HepG2 (cell line): ENCODE measurements around the gene SWSAP1. TPM values are rescaled to one million over a fixed set of nuclear protein-coding genes. Genes with fewer than 3 reads are reported as not detected.

Experiments used
- ATAD3A ChIP-seq: sonication (generic); formaldehyde crosslinking; IDR thresholded peaks from 2 replicates; pipeline ENCODE4 v1.4.0; 2020; ENCODE audit warnings: missing genetic modification reagents
- BRD4 ChIP-seq: sonication (generic); formaldehyde crosslinking; IDR thresholded peaks from 2 replicates; pipeline ENCODE4 v1.4.0; 2020; ENCODE audit warnings: missing genetic modification reagents
- GLI4 ChIP-seq: sonication (generic); formaldehyde crosslinking; IDR thresholded peaks from 2 replicates; pipeline ENCODE4 v1.5.1; 2020; ENCODE audit warnings: missing genetic modification reagents, mild to moderate bottlenecking, moderate library complexity, borderline replicate concordance
- ISL2 ChIP-seq: sonication (generic); formaldehyde crosslinking; IDR thresholded peaks from 2 replicates; pipeline ENCODE4 v1.5.0; 2020; ENCODE audit warnings: missing genetic modification reagents
- MEIS2 ChIP-seq: sonication (generic); formaldehyde crosslinking; IDR thresholded peaks from 2 replicates; pipeline ENCODE4 v1.9.0; 2021; ENCODE audit warnings: mild to moderate bottlenecking, missing genetic modification reagents
- NFIC ChIP-seq: IDR thresholded peaks from 2 replicates; pipeline ENCODE4 v1.6.1; 2012; ENCODE audit warnings: mild to moderate bottlenecking, low read length, inconsistent platforms
- RELA ChIP-seq: sonication (generic); formaldehyde crosslinking; IDR thresholded peaks from 2 replicates; pipeline ENCODE4 v1.4.0; 2020; ENCODE audit warnings: missing genetic modification reagents
- SALL2 ChIP-seq: sonication (generic); formaldehyde crosslinking; IDR thresholded peaks from 2 replicates; pipeline ENCODE4 v1.8.1; 2023; ENCODE audit warnings: mild to moderate bottlenecking, missing genetic modification reagents, inconsistent platforms
- SMC3 ChIP-seq: IDR thresholded peaks from 2 replicates; pipeline ENCODE4 v1.6.1; 2011; ENCODE audit warnings: low read length, improper control_type of control experiment
- ZBTB42 ChIP-seq: sonication (generic); formaldehyde crosslinking; IDR thresholded peaks from 2 replicates; pipeline ENCODE4 v1.5.0; 2020; ENCODE audit warnings: mild to moderate bottlenecking, missing genetic modification reagents
- ZFP90 ChIP-seq: sonication (generic); formaldehyde crosslinking; IDR thresholded peaks from 2 replicates; pipeline ENCODE4 v1.8.0; 2022; ENCODE audit warnings: missing genetic modification reagents, mild to moderate bottlenecking, inconsistent platforms, borderline replicate concordance
- ZNF224 ChIP-seq: sonication (generic); formaldehyde crosslinking; IDR thresholded peaks from 2 replicates; pipeline ENCODE4 v1.5.0; 2020; ENCODE audit warnings: mild to moderate bottlenecking, missing genetic modification reagents
- ZNF337 ChIP-seq: sonication (generic); formaldehyde crosslinking; IDR thresholded peaks from 2 replicates; pipeline ENCODE4 v1.5.1; 2020; ENCODE audit warnings: missing genetic modification reagents, low read depth, mild to moderate bottlenecking, borderline replicate concordance
- ZNF549 ChIP-seq: sonication (generic); formaldehyde crosslinking; IDR thresholded peaks from 2 replicates; pipeline ENCODE4 v1.5.0; 2020; ENCODE audit warnings: missing genetic modification reagents
- ZNF777 ChIP-seq: sonication (generic); formaldehyde crosslinking; IDR thresholded peaks from 2 replicates; pipeline ENCODE4 v1.4.0; 2020; ENCODE audit warnings: missing genetic modification reagents
- ZNF841 ChIP-seq: sonication (generic); formaldehyde crosslinking; IDR thresholded peaks from 2 replicates; pipeline ENCODE4 v1.8.1; 2023; ENCODE audit warnings: missing genetic modification reagents, borderline replicate concordance
- polyA plus RNA-seq, 8 experiments: library from polyadenylated mRNA; depleted of rRNA in 3 of 8; stranded (reverse) in 7 of 8; unstranded in 1 of 8; fragments of >200 nt; fragmentation: Illumina TruSeq in 4 of 8; extraction: Trizol in 4 of 8; gene quantifications; 2 replicates each; pipeline versions ENCODE4 v1.2.1 to v1.2.3, GENCODE V29; 2011 to 2016; ENCODE audit warnings: low read depth in 4 of 8, missing spikeins in 1 of 8, mixed read lengths in 1 of 8; ENCODE audit not compliant: insufficient read depth in 1 of 8
- total RNA-seq, 5 experiments: library from RNA; depleted of rRNA; stranded (reverse); fragments of >200 nt; fragmentation: Illumina TruSeq; extraction: Trizol; gene quantifications; 2 replicates each; pipeline ENCODE4 v1.2.3, GENCODE V29; 2016; ENCODE audit warnings: low read depth in 1 of 5
- TF ChIP-seq, protein P1 (sequence below): sonication (generic); formaldehyde crosslinking; conservative IDR thresholded peaks from 2 replicates; pipeline ENCODE4 v1.8.0; 2022; ENCODE audit warnings: low read depth, missing genetic modification reagents
- TF ChIP-seq, protein P2 (sequence below): IDR thresholded peaks from 2 replicates; pipeline ENCODE4 v1.6.1; 2016
- TF ChIP-seq, protein P3 (sequence below): fragments of 450-650 bp; IDR thresholded peaks from 2 replicates; pipeline ENCODE4 v1.6.1; 2016
- TF ChIP-seq, protein P4 (sequence below): sonication (generic); formaldehyde crosslinking; IDR thresholded peaks from 2 replicates; pipeline ENCODE4 v1.8.1; 2023; ENCODE audit warnings: mild to moderate bottlenecking, moderate library complexity, missing genetic modification reagents
- TF ChIP-seq, protein P5 (sequence below): sonication (generic); formaldehyde crosslinking; IDR thresholded peaks from 2 replicates; pipeline ENCODE4 v1.5.0; 2020; ENCODE audit warnings: mild to moderate bottlenecking, missing genetic modification reagents, borderline replicate concordance

The SWSAP1 gene
- total and polyA plus RNA-seq, 2 of the 13 experiments (the other 11 are each of a cell fraction or from before 2014, with no cell fraction given) = 2.7 to 3.3 TPM

DNA sequence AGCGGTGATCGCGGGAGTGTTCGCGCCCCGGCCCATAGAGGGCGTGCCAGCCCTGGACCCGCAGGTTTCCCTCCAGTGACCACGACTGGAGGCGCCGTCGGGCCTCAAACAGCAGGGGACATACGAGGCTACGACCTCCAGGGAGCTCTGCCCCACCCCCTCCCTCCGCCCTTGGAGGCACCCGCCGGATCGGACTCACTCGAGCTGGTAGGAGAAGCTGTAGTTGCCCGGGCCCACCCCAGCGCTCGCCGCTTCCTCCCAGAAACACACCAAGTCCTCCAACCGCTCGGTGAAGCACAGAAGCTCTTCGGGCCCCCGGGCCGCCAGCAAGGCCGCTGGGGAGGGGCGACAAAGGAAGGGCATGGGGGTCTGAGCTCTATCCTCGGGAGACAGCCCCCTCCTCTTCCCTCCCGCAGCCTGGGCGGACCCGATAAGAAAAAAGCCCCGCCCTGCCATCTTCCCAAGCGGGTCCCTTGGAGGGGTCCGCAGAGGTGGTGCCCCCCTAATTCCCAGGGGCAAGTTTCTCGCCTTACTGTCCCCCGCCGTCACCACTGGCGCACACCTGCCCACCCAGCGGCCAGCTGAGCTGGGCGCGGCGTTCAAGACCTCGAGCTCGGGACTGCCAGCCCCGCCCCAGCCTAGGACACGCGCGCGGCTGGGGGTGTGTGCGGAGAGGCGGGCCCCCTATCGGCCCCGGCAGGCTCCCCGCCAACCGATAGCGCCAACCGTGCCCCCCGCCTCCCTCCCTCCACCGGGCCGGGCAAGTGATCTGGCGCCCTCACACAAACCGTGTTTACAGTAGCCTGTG lies 8.6 kb downstream of the SWSAP1 start (continued):
- TF ChIP-seq, protein P1, sequence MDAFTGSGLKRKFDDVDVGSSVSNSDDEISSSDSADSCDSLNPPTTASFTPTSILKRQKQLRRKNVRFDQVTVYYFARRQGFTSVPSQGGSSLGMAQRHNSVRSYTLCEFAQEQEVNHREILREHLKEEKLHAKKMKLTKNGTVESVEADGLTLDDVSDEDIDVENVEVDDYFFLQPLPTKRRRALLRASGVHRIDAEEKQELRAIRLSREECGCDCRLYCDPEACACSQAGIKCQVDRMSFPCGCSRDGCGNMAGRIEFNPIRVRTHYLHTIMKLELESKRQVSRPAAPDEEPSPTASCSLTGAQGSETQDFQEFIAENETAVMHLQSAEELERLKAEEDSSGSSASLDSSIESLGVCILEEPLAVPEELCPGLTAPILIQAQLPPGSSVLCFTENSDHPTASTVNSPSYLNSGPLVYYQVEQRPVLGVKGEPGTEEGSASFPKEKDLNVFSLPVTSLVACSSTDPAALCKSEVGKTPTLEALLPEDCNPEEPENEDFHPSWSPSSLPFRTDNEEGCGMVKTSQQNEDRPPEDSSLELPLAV = no peak
- TF ChIP-seq ZNF549 (no peak), ZNF841 (no peak), RELA (0 out of 2 replicates have a peak, but pooled peaks have one; percentile 72), ZBTB42 (CRISPR knock-in tag) (0 out of 2 replicates have a peak, but pooled peaks have one; percentile 22), ZNF777 (CRISPR knock-in tag) (peak; percentile 99), MEIS2 (CRISPR knock-in tag) (0 out of 2 replicates have a peak, but pooled peaks have one; percentile 39), SALL2 (CRISPR knock-in tag) (peak; percentile 43; the same call in 1 of the 2 replicates), BRD4 (CRISPR knock-in tag) (peak; percentile 60; the same call in 1 of the 2 replicates), ZNF224 (CRISPR knock-in tag) (0 out of 2 replicates have a peak, but pooled peaks have one; percentile 42), ZFP90 (0 out of 2 replicates have a peak, but pooled peaks have one; percentile 51), ATAD3A (CRISPR knock-in tag) (no peak), SMC3 (peak; percentile 3; the same call in 1 of the 2 replicates), ISL2 (CRISPR knock-in tag) (peak; percentile 32; the same call in 1 of the 2 replicates), NFIC (no peak), ZNF337 (CRISPR knock-in tag) (no peak), GLI4 (no peak)
- TF ChIP-seq, protein P2, sequence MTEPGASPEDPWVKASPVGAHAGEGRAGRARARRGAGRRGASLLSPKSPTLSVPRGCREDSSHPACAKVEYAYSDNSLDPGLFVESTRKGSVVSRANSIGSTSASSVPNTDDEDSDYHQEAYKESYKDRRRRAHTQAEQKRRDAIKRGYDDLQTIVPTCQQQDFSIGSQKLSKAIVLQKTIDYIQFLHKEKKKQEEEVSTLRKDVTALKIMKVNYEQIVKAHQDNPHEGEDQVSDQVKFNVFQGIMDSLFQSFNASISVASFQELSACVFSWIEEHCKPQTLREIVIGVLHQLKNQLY = no peak
- TF ChIP-seq, protein P3, sequence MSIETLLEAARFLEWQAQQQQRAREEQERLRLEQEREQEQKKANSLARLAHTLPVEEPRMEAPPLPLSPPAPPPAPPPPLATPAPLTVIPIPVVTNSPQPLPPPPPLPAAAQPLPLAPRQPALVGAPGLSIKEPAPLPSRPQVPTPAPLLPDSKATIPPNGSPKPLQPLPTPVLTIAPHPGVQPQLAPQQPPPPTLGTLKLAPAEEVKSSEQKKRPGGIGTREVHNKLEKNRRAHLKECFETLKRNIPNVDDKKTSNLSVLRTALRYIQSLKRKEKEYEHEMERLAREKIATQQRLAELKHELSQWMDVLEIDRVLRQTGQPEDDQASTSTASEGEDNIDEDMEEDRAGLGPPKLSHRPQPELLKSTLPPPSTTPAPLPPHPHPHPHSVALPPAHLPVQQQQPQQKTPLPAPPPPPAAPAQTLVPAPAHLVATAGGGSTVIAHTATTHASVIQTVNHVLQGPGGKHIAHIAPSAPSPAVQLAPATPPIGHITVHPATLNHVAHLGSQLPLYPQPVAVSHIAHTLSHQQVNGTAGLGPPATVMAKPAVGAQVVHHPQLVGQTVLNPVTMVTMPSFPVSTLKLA = no peak
- TF ChIP-seq, protein P4, sequence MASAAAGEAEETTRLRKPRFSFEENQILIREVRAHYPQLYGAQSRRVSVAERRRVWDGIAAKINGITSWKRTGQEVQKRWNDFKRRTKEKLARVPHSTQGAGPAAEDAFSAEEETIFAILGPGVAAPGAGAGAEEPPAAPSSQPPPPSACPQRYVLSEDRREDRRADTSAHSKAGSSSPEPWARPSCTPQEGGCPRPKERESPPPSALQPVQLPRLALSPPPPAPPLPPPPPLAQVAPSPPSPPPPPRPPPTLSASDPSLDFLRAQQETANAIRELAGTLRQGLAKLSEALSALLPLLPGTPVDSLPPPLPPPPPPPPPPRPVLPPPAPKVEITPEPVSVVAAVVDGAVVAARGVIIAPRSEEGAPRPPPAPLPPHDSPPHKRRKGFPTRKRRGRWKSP (CRISPR knock-in tag) = no peak
- TF ChIP-seq, protein P5, sequence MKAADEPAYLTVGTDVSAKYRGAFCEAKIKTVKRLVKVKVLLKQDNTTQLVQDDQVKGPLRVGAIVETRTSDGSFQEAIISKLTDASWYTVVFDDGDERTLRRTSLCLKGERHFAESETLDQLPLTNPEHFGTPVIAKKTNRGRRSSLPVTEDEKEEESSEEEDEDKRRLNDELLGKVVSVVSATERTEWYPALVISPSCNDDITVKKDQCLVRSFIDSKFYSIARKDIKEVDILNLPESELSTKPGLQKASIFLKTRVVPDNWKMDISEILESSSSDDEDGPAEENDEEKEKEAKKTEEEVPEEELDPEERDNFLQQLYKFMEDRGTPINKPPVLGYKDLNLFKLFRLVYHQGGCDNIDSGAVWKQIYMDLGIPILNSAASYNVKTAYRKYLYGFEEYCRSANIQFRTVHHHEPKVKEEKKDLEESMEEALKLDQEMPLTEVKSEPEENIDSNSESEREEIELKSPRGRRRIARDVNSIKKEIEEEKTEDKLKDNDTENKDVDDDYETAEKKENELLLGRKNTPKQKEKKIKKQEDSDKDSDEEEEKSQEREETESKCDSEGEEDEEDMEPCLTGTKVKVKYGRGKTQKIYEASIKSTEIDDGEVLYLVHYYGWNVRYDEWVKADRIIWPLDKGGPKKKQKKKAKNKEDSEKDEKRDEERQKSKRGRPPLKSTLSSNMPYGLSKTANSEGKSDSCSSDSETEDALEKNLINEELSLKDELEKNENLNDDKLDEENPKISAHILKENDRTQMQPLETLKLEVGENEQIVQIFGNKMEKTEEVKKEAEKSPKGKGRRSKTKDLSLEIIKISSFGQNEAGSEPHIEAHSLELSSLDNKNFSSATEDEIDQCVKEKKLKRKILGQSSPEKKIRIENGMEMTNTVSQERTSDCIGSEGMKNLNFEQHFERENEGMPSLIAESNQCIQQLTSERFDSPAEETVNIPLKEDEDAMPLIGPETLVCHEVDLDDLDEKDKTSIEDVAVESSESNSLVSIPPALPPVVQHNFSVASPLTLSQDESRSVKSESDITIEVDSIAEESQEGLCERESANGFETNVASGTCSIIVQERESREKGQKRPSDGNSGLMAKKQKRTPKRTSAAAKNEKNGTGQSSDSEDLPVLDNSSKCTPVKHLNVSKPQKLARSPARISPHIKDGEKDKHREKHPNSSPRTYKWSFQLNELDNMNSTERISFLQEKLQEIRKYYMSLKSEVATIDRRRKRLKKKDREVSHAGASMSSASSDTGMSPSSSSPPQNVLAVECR (CRISPR knock-in tag) = peak; percentile 55; the same call in 1 of the 2 replicates
